Measurements from ENCODE around the gene RNLS.

Gene RNLS

GRCh38 chr10:88270871-88271713, 312.0 kb downstream of the RNLS start:
- H3K4me2 ChIP-seq (ENCODE audit: low read length) = no peak overlapping the region
- no peak overlapping the region for H3K27ac ChIP-seq (ENCODE audit: low read depth, low read length, poor library complexity, severe bottlenecking)
- no peak for TF ChIP-seq EZH2 (IDR thresholded peaks at IDR 0.05; ENCODE audit: borderline replicate concordance, low read length)
- TF ChIP-seq CTCF (IDR thresholded peaks at IDR 0.05; ENCODE audit: low read length) = no peak
- H3K9me3 ChIP-seq (ENCODE audit: low read length) = no peaks in the 10 kb centered on the region
- H3K36me3 ChIP-seq (ENCODE audit: insufficient read depth, low read length) = peaks cover 46% of the 10 kb centered on the region
- H3K9me2 ChIP-seq (ENCODE audit: low read depth, low read length) = no peaks in the 10 kb centered on the region
- no peaks in the 10 kb centered on the region for H3K27me3 ChIP-seq (ENCODE audit: insufficient read depth, low read length)
- H3K9ac ChIP-seq (ENCODE audit: low read length) = no peak overlapping the region
- H3K4me1 ChIP-seq (ENCODE audit: insufficient read depth, low read length, severe bottlenecking) = no peaks in the 10 kb centered on the region
- H3K79me2 ChIP-seq (ENCODE audit: insufficient read depth, low read length) = no peaks in the 10 kb centered on the region
- no peak overlapping the region for H3K4me3 ChIP-seq (ENCODE audit: low read depth, low read length, poor library complexity, severe bottlenecking)
- H4K20me1 ChIP-seq (ENCODE audit: insufficient read depth, low read length) = no peaks in the 10 kb centered on the region
- no peak overlapping the region for H2AFZ ChIP-seq (ENCODE audit: low read length)
- H3F3A ChIP-seq (ENCODE audit: insufficient read depth, low read length) = no peaks in the 10 kb centered on the region

GRCh38 chr10:88270061-88270808, 312.9 kb downstream of the RNLS start:
- TF ChIP-seq EZH2 (IDR thresholded peaks at IDR 0.05; ENCODE audit: borderline replicate concordance, low read length) (no peak), CTCF (IDR thresholded peaks at IDR 0.05; ENCODE audit: low read length) (no peak)
- Histone ChIP-seq H3K4me1 (ENCODE audit: insufficient read depth, low read length, severe bottlenecking) (no peaks in the 10 kb centered on the region), H3K36me3 (ENCODE audit: insufficient read depth, low read length) (peaks cover 44% of the 10 kb centered on the region), H3K27me3 (ENCODE audit: insufficient read depth, low read length) (no peaks in the 10 kb centered on the region), H3K4me2 (ENCODE audit: low read length) (no peak overlapping the region), H2AFZ (ENCODE audit: low read length) (no peak overlapping the region), H3F3A (ENCODE audit: insufficient read depth, low read length) (no peaks in the 10 kb centered on the region), H3K9me3 (ENCODE audit: low read length) (no peaks in the 10 kb centered on the region), H3K9ac (ENCODE audit: low read length) (no peak overlapping the region), H3K4me3 (ENCODE audit: low read depth, low read length, poor library complexity, severe bottlenecking) (no peak overlapping the region), H3K79me2 (ENCODE audit: insufficient read depth, low read length) (no peaks in the 10 kb centered on the region), H3K9me2 (ENCODE audit: low read depth, low read length) (no peaks in the 10 kb centered on the region), H4K20me1 (ENCODE audit: insufficient read depth, low read length) (no peaks in the 10 kb centered on the region), H3K27ac (ENCODE audit: low read depth, low read length, poor library complexity, severe bottlenecking) (no peak overlapping the region)

GRCh38 chr10:88262591-88263234, 320.4 kb downstream of the RNLS start:
- Histone ChIP-seq H4K20me1 (ENCODE audit: insufficient read depth, low read length) (no peaks in the 10 kb centered on the region), H3K36me3 (ENCODE audit: insufficient read depth, low read length) (peaks cover 39% of the 10 kb centered on the region), H2AFZ (ENCODE audit: low read length) (no peak overlapping the region), H3K9ac (ENCODE audit: low read length) (no peak overlapping the region), H3K9me2 (ENCODE audit: low read depth, low read length) (no peaks in the 10 kb centered on the region), H3K4me2 (ENCODE audit: low read length) (no peak overlapping the region), H3K4me3 (ENCODE audit: low read depth, low read length, poor library complexity, severe bottlenecking) (no peak overlapping the region), H3K4me1 (ENCODE audit: insufficient read depth, low read length, severe bottlenecking) (peaks cover 10% of the 10 kb centered on the region), H3F3A (ENCODE audit: insufficient read depth, low read length) (no peaks in the 10 kb centered on the region), H3K27me3 (ENCODE audit: insufficient read depth, low read length) (no peaks in the 10 kb centered on the region), H3K79me2 (ENCODE audit: insufficient read depth, low read length) (no peaks in the 10 kb centered on the region), H3K27ac (ENCODE audit: low read depth, low read length, poor library complexity, severe bottlenecking) (no peak overlapping the region), H3K9me3 (ENCODE audit: low read length) (no peaks in the 10 kb centered on the region)
- TF ChIP-seq CTCF (IDR thresholded peaks at IDR 0.05; ENCODE audit: low read length) (no peak), EZH2 (IDR thresholded peaks at IDR 0.05; ENCODE audit: borderline replicate concordance, low read length) (no peak)

All from OCI-LY1 (cell line).